MCF 10A (cell line): ENCODE data around the gene CIDEB. TPM values are rescaled to one million over a fixed set of nuclear protein-coding genes. Genes with fewer than 3 reads are reported as not detected.

Experiments used
- BruUV-seq: library from RNA; stranded (reverse); fragments of 400-500 nt; replicated peaks from 2 replicates; lab custom pipeline; 2021; lab: Mats Ljungman, UMichigan
- CTCF ChIA-PET: fragments of 300-600 bp; sonication (Branson Sonifier 250); formaldehyde crosslinking; extraction: SDS; loops from one replicate; lab custom pipeline; 2021; ENCODE audit warnings: antibody characterized with exemption, inconsistent platforms; lab: Yijun Ruan, JAX
- POLR2A ChIA-PET: fragments of 300-600, 350-650 bp; sonication (Branson Sonifier 250); formaldehyde crosslinking; extraction: SDS; loops from one replicate; lab custom pipeline; 2020; ENCODE audit warnings: antibody characterized with exemption, inconsistent platforms; lab: Yijun Ruan, JAX
- DNase-seq: peaks from one replicate; pipeline ENCODE4 v3.0.0-alpha.2; 2018; ENCODE audit not compliant: unreplicated experiment
- H3K27ac Mint-ChIP-seq: one replicate; pipeline ENCODE4 v1.8.0; 2022; ENCODE audit warnings: mild to moderate bottlenecking, low read depth, mixed read lengths; ENCODE audit not compliant: unreplicated experiment
- H3K27me3 Mint-ChIP-seq: one replicate; pipeline ENCODE4 v1.8.0; 2022; ENCODE audit warnings: mixed read lengths; ENCODE audit not compliant: insufficient read depth, unreplicated experiment
- H3K36me3 Mint-ChIP-seq: one replicate; pipeline ENCODE4 v1.8.0; 2022; ENCODE audit warnings: mild to moderate bottlenecking, moderate library complexity, mixed read lengths; ENCODE audit not compliant: insufficient read depth, unreplicated experiment
- H3K4me1 Mint-ChIP-seq: one replicate; pipeline ENCODE4 v1.8.0; 2022; ENCODE audit warnings: mixed read lengths; ENCODE audit not compliant: insufficient read depth, unreplicated experiment
- H3K4me3 Mint-ChIP-seq: one replicate; pipeline ENCODE4 v1.8.0; 2022; ENCODE audit warnings: mild to moderate bottlenecking, moderate library complexity, mixed read lengths; ENCODE audit not compliant: unreplicated experiment
- H3K9me3 Mint-ChIP-seq: one replicate; pipeline ENCODE4 v1.8.0; 2022; ENCODE audit warnings: mixed read lengths; ENCODE audit not compliant: unreplicated experiment
- CTCF ChIP-seq: fragments of 200-600 bp; IDR thresholded peaks from one replicate; pipeline ENCODE4 v1.8.0; 2022; ENCODE audit warnings: antibody characterized with exemption, mild to moderate bottlenecking; ENCODE audit not compliant: unreplicated experiment
- intact Hi-C: fragments of 100-400 bp; cut with micrococcal nuclease; formaldehyde crosslinking; loops from 2 replicates; pipeline ENCODE4 v1.14.1; 2022
- total RNA-seq: library from RNA; stranded (reverse); gene quantifications from 2 replicates; pipeline ENCODE4 v1.2.3, GENCODE V29; 2022

The CIDEB gene
- total RNA-seq, 1 experiment from 2014 or later: 1.3 TPM

DNA sequence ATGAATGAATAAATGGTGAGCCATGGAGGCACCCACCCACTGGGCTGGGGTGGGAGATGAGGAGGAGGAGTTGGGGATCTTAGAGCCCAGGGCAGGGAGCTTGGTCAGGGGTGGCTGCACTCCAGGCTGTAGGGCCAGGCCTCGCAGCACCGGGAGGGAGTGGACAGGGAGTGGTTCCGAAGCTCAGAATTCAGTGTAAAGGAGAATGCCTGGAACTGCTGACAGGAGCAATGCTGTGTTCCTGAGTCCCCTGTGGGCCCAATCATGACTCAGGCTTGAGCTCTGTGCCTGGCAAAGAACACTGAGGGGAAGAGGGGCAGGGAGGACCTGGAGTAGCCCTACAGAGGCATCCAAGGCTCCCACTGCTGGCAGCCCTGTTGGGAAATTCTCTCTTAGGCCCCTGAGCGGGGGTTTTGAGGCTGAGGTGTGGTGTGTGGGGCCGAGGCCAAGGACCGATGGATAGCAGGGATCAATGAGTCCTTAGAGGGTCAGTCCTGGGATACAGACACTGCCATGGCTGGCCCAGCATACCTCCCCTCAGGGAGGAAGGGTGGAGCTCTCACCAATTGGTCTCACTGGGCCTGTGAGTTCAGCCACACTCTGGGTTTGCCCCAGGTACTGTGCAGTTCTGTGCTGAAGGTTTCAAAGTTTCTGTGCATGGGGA, 26.8 kb downstream of the CIDEB start:
- peaks cover 31% of the 10 kb centered on the region for H3K4me1 Mint-ChIP-seq
- CTCF ChIA-PET: interaction anchor here (0.9 to 32.3 kb wide), 11 partner anchors 9 to 39 kb away, joined by 3 to 457 read pairs (median 6); partner anchors contain the start of genes CIDEB, DHRS1, NOP9 and TINF2

DNA sequence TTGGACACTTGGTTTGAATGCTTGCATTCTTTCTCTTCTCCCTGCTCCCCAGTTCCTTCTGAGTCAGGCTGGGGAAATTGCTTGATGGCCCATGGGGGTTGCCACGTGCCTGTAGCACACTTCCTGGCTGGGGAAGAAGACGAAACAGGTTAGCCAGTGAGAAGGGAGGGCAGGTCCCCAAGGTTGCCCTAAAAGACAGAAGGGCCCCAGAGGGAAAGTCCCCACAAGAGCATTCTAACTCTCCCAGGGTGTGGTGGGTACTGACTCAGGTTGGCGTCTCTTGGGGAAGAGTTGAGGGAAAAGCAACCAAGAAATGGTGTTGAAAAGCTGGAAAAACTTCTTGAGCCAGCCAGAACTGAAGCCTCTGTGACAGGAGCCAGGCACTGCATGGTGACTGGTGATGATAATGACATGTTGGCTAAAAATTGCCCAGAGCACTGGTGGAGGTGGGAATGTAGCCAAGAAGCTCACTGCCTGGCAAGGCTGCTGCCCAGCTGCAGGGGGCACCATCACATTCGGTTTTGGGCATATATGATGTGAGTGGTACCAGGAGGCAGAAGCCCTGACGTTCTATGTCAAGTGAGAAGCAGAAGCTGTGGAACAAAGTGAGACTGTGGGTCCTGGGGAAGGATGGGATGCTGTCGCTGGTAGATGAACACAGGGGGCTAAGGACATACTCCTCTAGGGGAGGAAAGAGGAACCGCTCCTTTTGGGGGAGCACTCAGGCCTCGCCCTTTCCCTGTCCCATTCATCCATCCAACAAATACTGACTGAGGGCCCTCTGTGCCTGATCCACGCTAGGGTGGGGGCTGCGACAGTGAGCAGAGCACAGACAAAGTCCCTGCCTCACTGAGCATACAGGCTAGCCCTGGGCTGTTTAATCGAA, 28.2 kb downstream of the CIDEB start:
- Mint-ChIP-seq H3K9me3 (peaks cover 7% of the 10 kb centered on the region), H3K36me3 (peaks cover 7% of the 10 kb centered on the region), H3K27me3 (no peaks in the 10 kb centered on the region), H3K27ac (peak overlapping the region; percentile 47), H3K4me1 (peaks cover 29% of the 10 kb centered on the region), H3K4me3 (no peak overlapping the region)
- peak; percentile 57 for DNase-seq
- BruUV-seq: no TSS peak
- intact Hi-C loops: no loop called here
- CTCF ChIA-PET: interaction anchor here (0.6 to 32.3 kb wide), 11 partner anchors 9 to 151 kb away, joined by 4 to 457 read pairs (median 6); partner anchors contain the start of genes CIDEB, DHRS1, LTB4R2 and NOP9
- no peak for TF ChIP-seq CTCF
- POLR2A ChIA-PET: interaction anchor here (0.8 to 9.2 kb wide), 8 partner anchors 7 to 724 kb away, joined by 3 to 115 read pairs (median 5); partner anchors contain the start of genes DHRS1, NOP9, RABGGTA and TINF2

More for the DNA sequence above, 26.8 kb downstream of the CIDEB start:
- no peak for TF ChIP-seq CTCF
- H3K27ac Mint-ChIP-seq: peak overlapping the region; percentile 53
- H3K9me3 Mint-ChIP-seq: peaks cover 7% of the 10 kb centered on the region
- H3K4me3 Mint-ChIP-seq: no peak overlapping the region
- BruUV-seq: no TSS peak
- H3K36me3 Mint-ChIP-seq: peaks cover 7% of the 10 kb centered on the region
- no peak for DNase-seq
- POLR2A ChIA-PET: interaction anchor here (0.7 to 9.2 kb wide), 15 partner anchors 9 to 86 kb away, joined by 3 to 115 read pairs (median 6); partner anchors contain the start of genes CHMP4A, DHRS1, NOP9 and RABGGTA
- H3K27me3 Mint-ChIP-seq: no peaks in the 10 kb centered on the region
- intact Hi-C loops: no loop called here

DNA sequence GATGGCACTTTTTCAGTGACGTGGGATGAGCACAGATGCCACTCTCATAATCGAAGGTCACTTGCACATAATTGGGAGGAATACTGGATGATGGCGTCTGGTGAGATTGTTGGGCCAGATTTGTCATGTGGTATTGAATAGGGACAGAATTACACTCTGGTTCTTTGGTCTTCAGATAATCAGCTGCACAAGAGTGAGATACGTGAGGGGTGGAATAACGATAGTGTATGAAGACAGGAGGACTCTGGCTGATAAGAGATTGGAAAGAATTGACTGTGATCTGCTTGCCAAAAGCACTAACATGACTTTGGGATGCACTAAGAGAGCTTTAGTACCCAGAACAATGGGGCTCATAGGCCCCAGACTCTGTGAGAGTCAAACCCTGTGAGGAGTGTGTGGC, 29.4 kb downstream of the CIDEB start:
- intact Hi-C loops: no loop called here
- no peak for DNase-seq
- peak overlapping the region; percentile 47 for H3K27ac Mint-ChIP-seq
- peaks cover 7% of the 10 kb centered on the region for H3K36me3 Mint-ChIP-seq
- H3K4me1 Mint-ChIP-seq: peaks cover 40% of the 10 kb centered on the region
- ChIA-PET CTCF (interaction anchor here (0.5 to 32.3 kb wide), 8 partner anchors 14 to 1426 kb away, joined by 3 to 457 read pairs (median 5); partner anchors contain the start of genes CIDEB, DHRS1, LTB4R2 and NOP9), POLR2A (interaction anchor here (1.2 to 6.2 kb wide), 3 partner anchors 12 to 36 kb away, joined by 3 to 65 read pairs (median 7); partner anchors contain the start of genes DHRS1, NOP9 and TINF2)
- H3K4me3 Mint-ChIP-seq: no peak overlapping the region
- BruUV-seq: no TSS peak
- H3K27me3 Mint-ChIP-seq: no peaks in the 10 kb centered on the region
- H3K9me3 Mint-ChIP-seq: peaks cover 7% of the 10 kb centered on the region
- no peak for TF ChIP-seq CTCF
